IPS-20b (cell line): ENCODE results near the gene EFHC2.
"Not testable (repeated sequence)": the region's sequence is repeated elsewhere in the genome, so short reads cannot be mapped to it uniquely, and the experiment has no call there.

Experiments
- H3K27ac ChIP-seq: one replicate; pipeline ENCODE4 v1.5.1; 2013; ENCODE audit warnings: low read length
- H3K27me3 ChIP-seq: 2 replicates; pipeline ENCODE4 v1.6.1; 2013; ENCODE audit warnings: mild to moderate bottlenecking, low read length, inconsistent platforms; ENCODE audit not compliant: insufficient read depth
- H3K36me3 ChIP-seq: 2 replicates; pipeline ENCODE4 v1.6.1; 2013; ENCODE audit warnings: low read depth, mild to moderate bottlenecking, inconsistent platforms, low read length, moderate library complexity; ENCODE audit not compliant: insufficient read depth
- H3K4me1 ChIP-seq: 2 replicates; pipeline ENCODE4 v1.6.1; 2013; ENCODE audit warnings: mild to moderate bottlenecking, control low read depth, inconsistent platforms, low read length, moderate library complexity; ENCODE audit not compliant: insufficient read depth
- H3K4me3 ChIP-seq: 2 replicates; pipeline ENCODE4 v1.5.1; 2013; ENCODE audit warnings: mild to moderate bottlenecking, low read length, inconsistent platforms
- H3K9ac ChIP-seq: 2 replicates; pipeline ENCODE4 v1.6.1; 2013; ENCODE audit warnings: low read depth, mild to moderate bottlenecking, inconsistent platforms, low read length, moderate library complexity
- H3K9me3 ChIP-seq: 2 replicates; pipeline ENCODE4 v1.6.1; 2013; ENCODE audit warnings: mild to moderate bottlenecking, low read depth, low read length, inconsistent platforms; ENCODE audit not compliant: insufficient read depth

Gene EFHC2

GRCh38 chrX:44252688-44253574 lies 90.5 kb downstream of the EFHC2 start:
- not testable (repeated sequence) for H3K4me3 ChIP-seq, H3K9ac ChIP-seq, H3K36me3 ChIP-seq, H3K9me3 ChIP-seq, H3K27ac ChIP-seq, H3K4me1 ChIP-seq, H3K27me3 ChIP-seq

DNA sequence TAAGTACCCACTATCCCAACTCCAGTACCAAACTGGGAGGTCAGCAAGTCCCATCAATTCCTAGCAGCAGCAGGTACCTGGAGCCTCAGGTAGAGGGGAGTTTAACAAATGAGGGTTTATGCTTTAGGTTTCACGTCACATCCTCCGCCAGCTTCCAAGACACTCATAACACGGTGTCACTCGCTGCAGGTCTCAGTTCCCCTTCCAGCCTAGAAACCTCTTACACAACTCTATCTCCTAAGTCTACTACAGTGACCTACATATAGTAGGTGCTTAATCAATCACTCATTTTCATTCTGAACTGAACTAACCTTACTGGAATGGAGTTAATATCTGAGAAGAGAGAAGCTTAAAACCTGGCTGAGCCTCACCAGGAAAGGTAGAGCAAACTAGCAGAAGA lies 96.0 kb downstream of the EFHC2 start:
- Histone ChIP-seq H3K36me3 (no peaks in the 10 kb centered on the region), H3K9me3 (no peaks in the 10 kb centered on the region), H3K27ac (no peak overlapping the region), H3K27me3 (no peaks in the 10 kb centered on the region), H3K4me1 (peaks cover 19% of the 10 kb centered on the region), H3K4me3 (no peak overlapping the region), H3K9ac (no peak overlapping the region)

- H3K4me1 ChIP-seq = peaks cover 19% of the 10 kb centered on the region
- H3K27me3 ChIP-seq = no peaks in the 10 kb centered on the region
- no peaks in the 10 kb centered on the region for H3K36me3 ChIP-seq
- no peak overlapping the region for H3K27ac ChIP-seq
- H3K4me3 ChIP-seq = no peak overlapping the region
- no peaks in the 10 kb centered on the region for H3K9me3 ChIP-seq
- H3K9ac ChIP-seq = no peak overlapping the region
Measured at GRCh38 chrX:44246826-44247225, 96.6 kb downstream of the EFHC2 start.

GRCh38 chrX:44245733-44246132 lies 97.7 kb downstream of the EFHC2 start:
- no peaks in the 10 kb centered on the region for H3K27me3 ChIP-seq
- H3K36me3 ChIP-seq = no peaks in the 10 kb centered on the region
- H3K27ac ChIP-seq = no peak overlapping the region

GRCh38 chrX:44244008-44244407 lies 99.5 kb downstream of the EFHC2 start:
- no peak overlapping the region for H3K27ac ChIP-seq
- H3K27me3 ChIP-seq = no peaks in the 10 kb centered on the region
- peaks cover 17% of the 10 kb centered on the region for H3K4me1 ChIP-seq
- no peak overlapping the region for H3K4me3 ChIP-seq
- H3K36me3 ChIP-seq = no peaks in the 10 kb centered on the region
- H3K9me3 ChIP-seq = no peaks in the 10 kb centered on the region
- H3K9ac ChIP-seq = no peak overlapping the region

More at GRCh38 chrX:44245733-44246132, 97.7 kb downstream of the EFHC2 start:
- no peaks in the 10 kb centered on the region for H3K9me3 ChIP-seq
- no peak overlapping the region for H3K4me3 ChIP-seq
- H3K9ac ChIP-seq = no peak overlapping the region
- H3K4me1 ChIP-seq = peaks cover 19% of the 10 kb centered on the region

GRCh38 chrX:44241546-44241945 lies 101.9 kb downstream of the EFHC2 start:
- no peaks in the 10 kb centered on the region for H3K36me3 ChIP-seq
- no peak overlapping the region for H3K9ac ChIP-seq
- no peaks in the 10 kb centered on the region for H3K27me3 ChIP-seq
- no peak overlapping the region for H3K27ac ChIP-seq
- peaks cover 13% of the 10 kb centered on the region for H3K4me1 ChIP-seq
- no peaks in the 10 kb centered on the region for H3K9me3 ChIP-seq
- no peak overlapping the region for H3K4me3 ChIP-seq

DNA sequence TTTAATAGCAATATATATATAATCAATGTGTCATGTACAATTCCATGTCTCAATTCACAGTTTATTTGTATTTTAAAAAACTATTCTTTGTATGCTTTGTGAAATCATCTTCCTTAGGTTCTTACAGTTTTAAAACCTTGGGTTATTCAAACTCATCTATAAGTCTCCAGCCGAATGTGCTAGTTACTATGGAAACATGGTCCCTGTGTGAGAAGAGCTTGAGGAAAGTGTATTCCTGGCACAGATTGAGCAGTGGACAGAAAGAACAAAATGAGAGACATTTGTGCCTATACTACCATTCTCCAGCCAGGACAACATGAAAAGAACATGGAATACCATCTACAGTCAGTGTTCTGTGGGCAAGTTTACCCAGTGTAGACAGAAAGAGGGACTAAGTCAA lies 103.4 kb downstream of the EFHC2 start:
- Histone ChIP-seq H3K9ac (no peak overlapping the region), H3K36me3 (no peaks in the 10 kb centered on the region), H3K27me3 (no peaks in the 10 kb centered on the region), H3K9me3 (no peaks in the 10 kb centered on the region), H3K4me3 (no peak overlapping the region), H3K4me1 (peaks cover 13% of the 10 kb centered on the region), H3K27ac (no peak overlapping the region)

DNA sequence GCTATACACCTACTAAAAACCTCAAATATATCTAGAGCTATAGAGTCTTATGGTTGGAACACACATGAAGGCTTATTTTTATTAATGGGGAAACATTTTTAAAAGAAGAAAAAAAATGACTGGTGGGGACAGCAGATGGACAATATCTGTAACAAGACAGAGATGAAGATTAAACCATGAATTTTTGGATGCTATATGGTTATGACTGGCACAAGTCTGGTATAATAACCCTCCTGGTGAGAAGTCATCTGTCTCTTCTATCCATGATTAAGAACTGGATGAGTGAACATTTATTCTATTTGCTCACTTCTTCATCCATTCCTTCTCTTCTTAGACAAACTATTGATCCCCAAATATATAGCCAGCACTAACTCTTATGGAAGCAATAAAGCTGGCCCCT lies 104.4 kb downstream of the EFHC2 start:
- no peaks in the 10 kb centered on the region for H3K27me3 ChIP-seq
- no peak overlapping the region for H3K4me3 ChIP-seq
- H3K9me3 ChIP-seq = no peaks in the 10 kb centered on the region
- H3K4me1 ChIP-seq = peaks cover 13% of the 10 kb centered on the region
- no peak overlapping the region for H3K27ac ChIP-seq
- H3K36me3 ChIP-seq = no peaks in the 10 kb centered on the region
- H3K9ac ChIP-seq = no peak overlapping the region

DNA sequence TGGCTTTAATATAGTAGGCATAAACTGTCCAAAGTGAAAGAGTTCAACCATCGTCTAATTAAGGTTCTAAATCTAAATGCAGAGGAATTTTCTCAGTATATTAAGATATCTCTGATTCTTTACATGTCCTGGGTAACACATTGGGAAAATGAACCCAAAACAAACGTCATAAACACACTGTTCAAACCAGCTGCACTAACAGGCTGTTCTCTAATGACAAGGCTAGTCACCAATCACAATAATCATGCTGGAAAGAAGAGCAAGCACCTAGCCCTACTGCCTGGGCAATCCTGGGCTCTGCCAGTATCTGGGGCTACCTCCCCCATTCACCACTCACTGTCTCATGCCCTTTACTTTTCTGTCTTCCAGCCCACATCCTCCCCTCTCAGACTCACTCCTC lies 107.9 kb downstream of the EFHC2 start:
- Histone ChIP-seq H3K9ac (no peak overlapping the region), H3K36me3 (no peaks in the 10 kb centered on the region), H3K9me3 (no peaks in the 10 kb centered on the region), H3K27ac (no peak overlapping the region), H3K4me1 (no peaks in the 10 kb centered on the region), H3K4me3 (no peak overlapping the region), H3K27me3 (no peaks in the 10 kb centered on the region)

DNA sequence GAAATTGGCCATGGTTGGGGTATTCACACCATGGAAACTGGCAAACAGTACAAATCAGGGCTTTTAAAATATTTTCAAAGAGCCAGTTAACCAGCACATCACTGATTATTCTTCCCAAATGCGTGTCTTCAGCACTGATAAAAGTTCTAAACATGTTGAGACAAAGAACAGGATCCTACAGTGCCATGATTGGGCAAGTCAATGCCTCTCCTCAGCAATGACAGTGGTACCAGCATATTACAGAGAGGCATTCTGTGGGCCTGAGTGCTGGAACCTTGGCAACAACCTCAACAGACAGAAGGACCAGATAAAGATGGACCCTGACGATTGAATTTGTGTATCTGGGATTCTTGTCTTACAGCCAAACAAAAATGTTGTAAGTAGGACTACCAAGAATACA lies 108.9 kb downstream of the EFHC2 start:
- Histone ChIP-seq H3K4me1 (no peaks in the 10 kb centered on the region; the same call in 1 of the 2 replicates), H3K4me3 (no peak overlapping the region), H3K9me3 (no peaks in the 10 kb centered on the region), H3K27ac (no peak overlapping the region), H3K9ac (no peak overlapping the region), H3K36me3 (no peaks in the 10 kb centered on the region), H3K27me3 (no peaks in the 10 kb centered on the region)

DNA sequence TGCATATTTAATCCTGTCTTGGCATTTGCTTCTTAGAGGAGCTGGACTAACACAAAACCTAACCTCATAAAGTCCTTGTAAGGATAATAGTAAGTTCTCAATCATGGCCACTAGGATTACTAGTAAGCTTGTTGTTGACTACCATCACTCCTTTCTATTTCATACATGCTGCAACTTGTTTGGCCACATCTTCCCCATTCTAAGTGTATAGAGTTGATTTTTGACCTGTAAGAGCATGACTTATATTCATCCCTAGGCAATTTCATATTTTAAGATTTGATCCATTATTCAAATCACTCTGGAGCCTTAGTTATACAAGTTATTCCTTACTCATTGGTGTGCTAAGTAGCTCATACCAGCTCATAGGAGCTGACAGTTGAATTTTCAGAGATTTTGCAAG lies 109.4 kb downstream of the EFHC2 start:
- H3K4me3 ChIP-seq = no peak overlapping the region
- H3K36me3 ChIP-seq = no peaks in the 10 kb centered on the region
- H3K4me1 ChIP-seq = no peaks in the 10 kb centered on the region; the same call in 1 of the 2 replicates
- H3K9ac ChIP-seq = no peak overlapping the region
- no peaks in the 10 kb centered on the region for H3K27me3 ChIP-seq
- no peak overlapping the region for H3K27ac ChIP-seq
- H3K9me3 ChIP-seq = no peaks in the 10 kb centered on the region

- Histone ChIP-seq H3K27me3 (no peaks in the 10 kb centered on the region), H3K4me3 (no peak overlapping the region), H3K9me3 (no peaks in the 10 kb centered on the region), H3K36me3 (no peaks in the 10 kb centered on the region), H3K9ac (no peak overlapping the region), H3K4me1 (no peaks in the 10 kb centered on the region; the same call in 1 of the 2 replicates), H3K27ac (no peak overlapping the region)
Measured at GRCh38 chrX:44232081-44232480, 111.4 kb downstream of the EFHC2 start.
